GM12864 (cell line): ENCODE results near the gene JSRP1.

Experiments used
- DNase-seq: peaks from one replicate; pipeline ENCODE4 v3.0.0-alpha.2; 2011; ENCODE audit warnings: low read depth
- H3K4me3 ChIP-seq: 2 replicates; pipeline ENCODE4 v1.5.1; 2011; ENCODE audit warnings: mild to moderate bottlenecking, low read depth, low read length, control low read depth
- TF ChIP-seq, protein P1 (sequence below): IDR thresholded peaks from 2 replicates; pipeline ENCODE4 v1.5.1; 2011; ENCODE audit warnings: low read depth, mild to moderate bottlenecking, moderate library complexity, low read length, control low read depth, inconsistent platforms; ENCODE audit errors: missing control alignments

The JSRP1 gene

DNA sequence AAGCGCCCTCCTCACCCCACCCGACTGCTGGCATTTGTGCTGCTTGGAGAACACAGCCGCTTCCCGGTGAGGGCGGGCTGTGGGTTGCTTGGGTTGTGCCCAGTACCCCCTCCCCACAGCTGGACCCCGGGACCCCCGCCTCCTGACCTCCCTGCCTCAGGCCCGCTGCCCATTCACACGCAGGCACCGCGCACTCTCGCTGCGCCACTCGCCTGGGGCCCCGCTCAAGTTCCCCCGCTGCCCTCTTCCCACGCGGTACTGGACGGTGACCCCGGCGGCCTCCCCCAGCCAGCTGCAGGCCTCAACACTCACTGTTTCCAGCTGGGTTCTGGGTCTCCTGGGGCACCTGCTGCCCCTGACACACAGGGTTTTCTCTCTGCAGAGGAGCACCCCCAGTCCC, 36.5 kb downstream of the JSRP1 start:
- TF ChIP-seq, protein P1, sequence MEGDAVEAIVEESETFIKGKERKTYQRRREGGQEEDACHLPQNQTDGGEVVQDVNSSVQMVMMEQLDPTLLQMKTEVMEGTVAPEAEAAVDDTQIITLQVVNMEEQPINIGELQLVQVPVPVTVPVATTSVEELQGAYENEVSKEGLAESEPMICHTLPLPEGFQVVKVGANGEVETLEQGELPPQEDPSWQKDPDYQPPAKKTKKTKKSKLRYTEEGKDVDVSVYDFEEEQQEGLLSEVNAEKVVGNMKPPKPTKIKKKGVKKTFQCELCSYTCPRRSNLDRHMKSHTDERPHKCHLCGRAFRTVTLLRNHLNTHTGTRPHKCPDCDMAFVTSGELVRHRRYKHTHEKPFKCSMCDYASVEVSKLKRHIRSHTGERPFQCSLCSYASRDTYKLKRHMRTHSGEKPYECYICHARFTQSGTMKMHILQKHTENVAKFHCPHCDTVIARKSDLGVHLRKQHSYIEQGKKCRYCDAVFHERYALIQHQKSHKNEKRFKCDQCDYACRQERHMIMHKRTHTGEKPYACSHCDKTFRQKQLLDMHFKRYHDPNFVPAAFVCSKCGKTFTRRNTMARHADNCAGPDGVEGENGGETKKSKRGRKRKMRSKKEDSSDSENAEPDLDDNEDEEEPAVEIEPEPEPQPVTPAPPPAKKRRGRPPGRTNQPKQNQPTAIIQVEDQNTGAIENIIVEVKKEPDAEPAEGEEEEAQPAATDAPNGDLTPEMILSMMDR: no peak
- no peak for DNase-seq
- no peak overlapping the region for H3K4me3 ChIP-seq

GRCh38 chr19:2217591-2217990, 38.6 kb downstream of the JSRP1 start:
- no peak for DNase-seq
- H3K4me3 ChIP-seq: no peak overlapping the region
- TF ChIP-seq, protein P1: no peak

GRCh38 chr19:2216361-2217225, 39.6 kb downstream of the JSRP1 start:
- no peak overlapping the region for H3K4me3 ChIP-seq
- TF ChIP-seq, protein P1: no peak
- no peak for DNase-seq

GRCh38 chr19:2215281-2215751, 40.9 kb downstream of the JSRP1 start:
- no peak overlapping the region for H3K4me3 ChIP-seq
- TF ChIP-seq, protein P1: no peak
- DNase-seq: no peak

DNA sequence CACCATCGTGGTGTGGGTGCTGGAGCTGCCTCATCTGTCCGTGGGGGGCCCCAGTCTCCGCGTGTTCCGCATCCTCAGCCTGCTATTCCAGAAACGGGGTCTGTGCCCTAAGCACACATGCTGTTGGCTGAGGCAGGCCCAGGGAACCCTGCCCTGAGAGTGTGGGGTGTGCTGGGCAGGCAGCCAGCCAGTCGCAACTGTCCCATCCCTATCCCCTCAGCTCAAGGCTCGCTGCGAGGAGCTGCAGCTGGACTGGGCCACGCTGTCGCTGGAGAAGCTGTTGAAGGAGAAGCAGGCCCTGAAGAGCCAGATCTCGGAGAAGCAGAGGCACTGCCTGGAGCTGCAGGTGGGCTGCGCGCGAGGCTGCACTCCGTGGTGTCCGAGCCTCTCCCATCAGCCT, 42.0 kb downstream of the JSRP1 start:
- H3K4me3 ChIP-seq: no peak overlapping the region
- no peak for DNase-seq
- TF ChIP-seq, protein P1: no peak

GRCh38 chr19:2213799-2214198, 42.4 kb downstream of the JSRP1 start:
- no peak overlapping the region for H3K4me3 ChIP-seq
- TF ChIP-seq, protein P1: no peak
- DNase-seq: no peak
